ENCODE results near the gene FTSJ3. TPM values are rescaled to one million over a fixed set of nuclear protein-coding genes. Genes with fewer than 3 reads are reported as not detected.
"Not testable (repeated sequence)": the region's sequence is repeated elsewhere in the genome, so short reads cannot be mapped to it uniquely, and the experiment has no call there.

The FTSJ3 gene
- total and polyA plus RNA-seq, 2 donors from 2014 or later: 23.7 to 38.7 TPM

DNA sequence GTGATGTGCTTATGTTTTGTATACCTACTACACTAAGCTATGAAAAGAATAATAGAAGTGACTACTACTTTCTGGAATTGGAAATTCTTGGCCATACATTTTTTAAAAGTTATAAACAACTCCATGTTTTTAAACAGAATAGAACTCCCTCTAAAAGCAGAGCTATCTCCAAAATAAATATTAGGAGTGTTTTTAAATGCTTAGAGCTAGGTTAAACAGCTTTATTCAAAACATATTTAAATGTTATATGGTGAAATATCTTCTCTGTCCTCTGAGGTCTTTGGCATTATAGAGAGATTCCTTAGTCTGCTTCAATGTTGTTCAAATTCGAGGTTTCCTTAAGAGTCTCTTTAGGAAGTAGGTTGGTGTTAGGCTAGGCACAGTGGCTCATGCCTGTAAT lies 23.1 kb downstream of the FTSJ3 start:
- intact Hi-C loops (cut with DNase I): no loop called here
- Histone ChIP-seq H3K36me3 (ENCODE audit: control insufficient read depth in 2 of 3, insufficient read depth in 3 of 3, low read length in 3 of 3) (peaks cover 2 to 71% (median 27%) of the 10 kb centered on the region in 3 donors), H3K9ac (ENCODE audit: low read length in 3 of 3) (no peak overlapping the region), H3K4me1 (ENCODE audit: control insufficient read depth in 2 of 3, insufficient read depth in 2 of 3, low read depth in 1 of 3, low read length in 3 of 3) (no peaks in the 10 kb centered on the region), H3K9me3 (ENCODE audit: control insufficient read depth in 2 of 3, insufficient read depth in 1 of 3, low read length in 3 of 3) (no peaks in the 10 kb centered on the region), H3K4me3 (ENCODE audit: low read length in 3 of 3) (no peak overlapping the region), H3K27ac (ENCODE audit: low read depth in 2 of 2, low read length in 2 of 2) (no peak overlapping the region), H3K27me3 (ENCODE audit: control insufficient read depth, insufficient read depth, low read length) (no peaks in the 10 kb centered on the region)
- DNase-seq (no peak), FAIRE-seq (no peak)
- TF ChIP-seq, protein P1, sequence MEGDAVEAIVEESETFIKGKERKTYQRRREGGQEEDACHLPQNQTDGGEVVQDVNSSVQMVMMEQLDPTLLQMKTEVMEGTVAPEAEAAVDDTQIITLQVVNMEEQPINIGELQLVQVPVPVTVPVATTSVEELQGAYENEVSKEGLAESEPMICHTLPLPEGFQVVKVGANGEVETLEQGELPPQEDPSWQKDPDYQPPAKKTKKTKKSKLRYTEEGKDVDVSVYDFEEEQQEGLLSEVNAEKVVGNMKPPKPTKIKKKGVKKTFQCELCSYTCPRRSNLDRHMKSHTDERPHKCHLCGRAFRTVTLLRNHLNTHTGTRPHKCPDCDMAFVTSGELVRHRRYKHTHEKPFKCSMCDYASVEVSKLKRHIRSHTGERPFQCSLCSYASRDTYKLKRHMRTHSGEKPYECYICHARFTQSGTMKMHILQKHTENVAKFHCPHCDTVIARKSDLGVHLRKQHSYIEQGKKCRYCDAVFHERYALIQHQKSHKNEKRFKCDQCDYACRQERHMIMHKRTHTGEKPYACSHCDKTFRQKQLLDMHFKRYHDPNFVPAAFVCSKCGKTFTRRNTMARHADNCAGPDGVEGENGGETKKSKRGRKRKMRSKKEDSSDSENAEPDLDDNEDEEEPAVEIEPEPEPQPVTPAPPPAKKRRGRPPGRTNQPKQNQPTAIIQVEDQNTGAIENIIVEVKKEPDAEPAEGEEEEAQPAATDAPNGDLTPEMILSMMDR (IDR thresholded peaks at IDR 0.05; ENCODE audit: borderline replicate concordance, extremely low read depth, insufficient read depth): no peak

- intact Hi-C loops (cut with DNase I): no loop called here
- no peak overlapping the region for H3K27ac ChIP-seq (ENCODE audit: low read depth in 2 of 2, low read length in 2 of 2)
- FAIRE-seq: no peak
- no peak overlapping the region for H3K4me3 ChIP-seq (ENCODE audit: low read length in 3 of 3)
- TF ChIP-seq, protein P1 (IDR thresholded peaks at IDR 0.05; ENCODE audit: borderline replicate concordance, extremely low read depth, insufficient read depth): no peak
- H3K36me3 ChIP-seq (ENCODE audit: control insufficient read depth in 2 of 3, insufficient read depth in 3 of 3, low read length in 3 of 3): peaks cover 6 to 72% (median 41%) of the 10 kb centered on the region in 3 donors
- no peak overlapping the region for H3K9ac ChIP-seq (ENCODE audit: low read length in 3 of 3)
- DNase-seq: no peak
- no peaks in the 10 kb centered on the region for H3K4me1 ChIP-seq (ENCODE audit: control insufficient read depth in 2 of 3, insufficient read depth in 2 of 3, low read depth in 1 of 3, low read length in 3 of 3)
- H3K9me3 ChIP-seq (ENCODE audit: control insufficient read depth in 2 of 3, insufficient read depth in 1 of 3, low read length in 3 of 3): no peaks in the 10 kb centered on the region
- H3K27me3 ChIP-seq (ENCODE audit: control insufficient read depth, insufficient read depth, low read length): no peaks in the 10 kb centered on the region
These were observed 26.7 kb downstream of the FTSJ3 start for GRCh38 chr17:63800783-63801182.

DNA sequence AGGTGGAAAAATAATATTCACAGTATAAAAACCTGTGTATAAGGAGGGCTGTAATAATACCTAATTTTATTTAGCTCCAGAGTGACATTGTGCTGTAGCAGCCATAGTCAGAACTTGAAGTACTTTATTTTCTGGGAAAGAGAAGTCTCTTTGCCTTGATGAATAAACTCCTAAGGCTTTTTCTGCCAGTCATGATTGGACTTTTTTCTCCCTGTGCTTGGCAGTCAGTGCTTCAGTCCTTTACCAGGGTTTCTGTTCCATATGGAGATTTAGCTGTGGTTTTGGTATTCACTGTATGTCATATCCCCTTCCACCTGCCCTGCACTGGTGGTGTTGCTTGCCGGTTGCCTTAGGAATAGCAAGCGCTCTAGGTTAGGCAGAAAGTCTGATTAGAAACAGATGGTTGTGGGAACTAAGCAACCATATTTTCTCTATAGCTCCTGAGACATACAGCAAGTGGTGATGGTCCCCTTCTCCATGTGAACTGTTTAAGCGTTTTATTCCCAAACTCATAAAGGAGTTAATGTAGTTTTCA lies 28.8 kb downstream of the FTSJ3 start:
- Histone ChIP-seq H3K4me1 (ENCODE audit: control insufficient read depth in 2 of 3, insufficient read depth in 2 of 3, low read depth in 1 of 3, low read length in 3 of 3) (no peaks in the 10 kb centered on the region), H3K36me3 (ENCODE audit: control insufficient read depth in 2 of 3, insufficient read depth in 3 of 3, low read length in 3 of 3) (peaks cover 12 to 75% (median 45%) of the 10 kb centered on the region in 3 donors), H3K27me3 (ENCODE audit: control insufficient read depth, insufficient read depth, low read length) (no peaks in the 10 kb centered on the region), H3K4me3 (ENCODE audit: low read length in 3 of 3) (no peak overlapping the region), H3K9me3 (ENCODE audit: control insufficient read depth in 2 of 3, insufficient read depth in 1 of 3, low read length in 3 of 3) (no peaks in the 10 kb centered on the region), H3K27ac (ENCODE audit: low read depth in 2 of 2, low read length in 2 of 2) (no peak overlapping the region), H3K9ac (ENCODE audit: low read length in 3 of 3) (no peak overlapping the region)
- TF ChIP-seq, protein P1 (IDR thresholded peaks at IDR 0.05; ENCODE audit: borderline replicate concordance, extremely low read depth, insufficient read depth): no peak
- DNase-seq: no peak
- no peak for FAIRE-seq
- intact Hi-C loops (cut with DNase I): no loop called here

DNA sequence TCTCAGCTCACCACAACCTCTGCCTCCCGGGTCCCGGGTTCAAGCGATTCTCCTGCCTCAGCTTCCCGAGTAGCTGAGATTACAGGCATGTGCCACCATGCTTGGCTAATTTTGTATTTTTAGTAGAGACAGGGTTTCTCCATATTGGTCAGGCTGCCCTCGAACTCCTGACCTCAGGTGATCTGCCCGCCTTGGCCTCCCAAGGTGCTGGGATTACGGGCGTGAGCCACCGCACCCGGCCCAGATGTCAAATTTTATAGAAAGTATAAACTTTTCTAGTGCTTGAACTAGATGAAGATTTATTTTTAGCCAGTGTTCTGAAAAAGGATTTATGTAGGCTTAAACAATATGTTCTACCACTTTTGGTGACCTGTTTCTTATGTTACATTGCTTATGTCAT lies 31.1 kb downstream of the FTSJ3 start:
- DNase-seq: not testable (repeated sequence)

More for the DNA sequence above, 31.1 kb downstream of the FTSJ3 start:
- H3K36me3 ChIP-seq (ENCODE audit: control insufficient read depth in 2 of 3, insufficient read depth in 3 of 3, low read length in 3 of 3): peaks cover 14 to 59% (median 42%) of the 10 kb centered on the region in 3 donors
- H3K4me1 ChIP-seq (ENCODE audit: control insufficient read depth in 2 of 3, insufficient read depth in 2 of 3, low read depth in 1 of 3, low read length in 3 of 3); intact Hi-C loops (cut with DNase I); H3K9ac ChIP-seq (ENCODE audit: low read length in 3 of 3); H3K27me3 ChIP-seq (ENCODE audit: control insufficient read depth, insufficient read depth, low read length); H3K4me3 ChIP-seq (ENCODE audit: low read length in 3 of 3); H3K27ac ChIP-seq (ENCODE audit: low read depth in 2 of 2, low read length in 2 of 2); H3K9me3 ChIP-seq (ENCODE audit: control insufficient read depth in 2 of 3, insufficient read depth in 1 of 3, low read length in 3 of 3); FAIRE-seq: not testable (repeated sequence)
